Suprapubic skin (tissue), 4 donors: ENCODE results near the gene HACD3.

ENCODE experiments used
- CTCF ChIP-seq, 2 donors: fragments of 200-600 bp in 1 of 2; fragments of 450-650 bp in 1 of 2; sonication (generic) in 1 of 2; IDR thresholded peaks; one replicate each; pipeline ENCODE4 v1.5.1; 2016 to 2019; ENCODE audit warnings: antibody characterized with exemption in 2 of 2, mild to moderate bottlenecking in 1 of 2, moderate library complexity in 1 of 2
- EP300 ChIP-seq: sonication (generic); formaldehyde crosslinking; IDR thresholded peaks from one replicate; pipeline ENCODE4 v1.6.1; 2017; ENCODE audit warnings: antibody characterized with exemption
- POLR2A ChIP-seq, 2 donors: fragments of 450-650 bp; IDR thresholded peaks; one replicate each; pipeline ENCODE4 v1.6.1; 2017; ENCODE audit warnings: antibody characterized with exemption in 2 of 2, mild to moderate bottlenecking in 2 of 2, moderate library complexity in 2 of 2
- POLR2AphosphoS5 ChIP-seq, 3 donors: sonication (generic); formaldehyde crosslinking; IDR thresholded peaks; one replicate each; pipeline ENCODE4 v1.6.1; 2017; ENCODE audit warnings: antibody characterized with exemption in 3 of 3

GRCh38 chr15:65540314-65540713 is 10.1 kb downstream of the HACD3 start:
- TF ChIP-seq POLR2AphosphoS5 (IDR thresholded peaks at IDR 0.05) (no peak), CTCF (IDR thresholded peaks at IDR 0.05) (no peak), POLR2A (IDR thresholded peaks at IDR 0.05) (no peak), EP300 (no peak)
